NCI-H345 (cell line): ENCODE data around the gene SPRR2A.
"Not testable (repeated sequence)": the region's sequence is repeated elsewhere in the genome, so short reads cannot be mapped to it uniquely, and the experiment has no call there.

Experiments
- DNase-seq: peaks from one replicate; lab custom pipeline; 2025; lab: John Stamatoyannopoulos, UW

Gene SPRR2A

GRCh38 chr1:153057375-153057774, at the start of gene SPRR2A:
SPRR2A (minus strand) TSS chr1:153057512; CDS start chr1:153056735, 777 bp downstream.
- DNase-seq: no peak

- no peak for DNase-seq
Measured at GRCh38 chr1:153100245-153100644, 42.9 kb upstream of the SPRR2A start.

GRCh38 chr1:153099461-153100045, 42.2 kb upstream of the SPRR2A start:
- DNase-seq: no peak

GRCh38 chr1:153095764-153096163, 38.5 kb upstream of the SPRR2A start:
- no peak for DNase-seq

- no peak for DNase-seq
Measured at GRCh38 chr1:153094426-153094825, 37.1 kb upstream of the SPRR2A start, which contains the start of gene SPRR2E. SPRR2E (minus strand) TSS chr1:153094526; CDS start chr1:153093751, 775 bp downstream.

GRCh38 chr1:153087652-153088051, 30.3 kb upstream of the SPRR2A start:
- DNase-seq: no peak

GRCh38 chr1:153081736-153082135, 24.4 kb upstream of the SPRR2A start:
- DNase-seq: no peak

- DNase-seq: no peak
Measured at GRCh38 chr1:153072806-153073726, 15.8 kb upstream of the SPRR2A start.

- no peak for DNase-seq
Measured at GRCh38 chr1:153071511-153071910, 14.2 kb upstream of the SPRR2A start, which contains the start of gene SPRR2B. SPRR2B (minus strand) TSS chr1:153071611; CDS start chr1:153070839, 772 bp downstream.

GRCh38 chr1:153070243-153070642, 12.9 kb upstream of the SPRR2A start:
- DNase-seq: no peak

- no peak for DNase-seq
Measured at GRCh38 chr1:153058826-153059784, 1.8 kb upstream of the SPRR2A start.

- DNase-seq: no peak
Measured at GRCh38 chr1:153058154-153058553, 842 bp upstream of the SPRR2A start.

- DNase-seq: not testable (repeated sequence)
Measured at GRCh38 chr1:153056111-153056510, 1.2 kb downstream of the SPRR2A start.

GRCh38 chr1:153049211-153049610, 8.1 kb downstream of the SPRR2A start:
- DNase-seq: no peak

- peak; percentile 16 for DNase-seq
Measured at GRCh38 chr1:153040950-153041631, 16.2 kb downstream of the SPRR2A start, which contains the start of gene SPRR2D. SPRR2D (minus strand) TSS chr1:153041120; CDS start chr1:153040346, 774 bp downstream.

GRCh38 chr1:153035211-153035610, 22.1 kb downstream of the SPRR2A start:
- no peak for DNase-seq

GRCh38 chr1:153032677-153033308, 24.5 kb downstream of the SPRR2A start:
- peak; percentile 34 for DNase-seq

GRCh38 chr1:153032073-153032472, 25.2 kb downstream of the SPRR2A start:
- no peak for DNase-seq

GRCh38 chr1:153030895-153031294, 26.4 kb downstream of the SPRR2A start, which contains the start of gene SPRR1B:
SPRR1B (plus strand) TSS chr1:153031203; CDS start chr1:153032346, 1,143 bp downstream.
- no peak for DNase-seq

GRCh38 chr1:153028766-153029165, 28.5 kb downstream of the SPRR2A start:
- DNase-seq: no peak

GRCh38 chr1:153025797-153026196, 31.5 kb downstream of the SPRR2A start:
- DNase-seq: no peak
